ENCODE results near the gene KREMEN2.

KREMEN2 gene

GRCh38 chr16:2964475-2965336, 631 bp downstream of the KREMEN2 start:
- DNase-seq: no peak

- no peak for DNase-seq
Measured at GRCh38 chr16:2966043-2966807, 2.1 kb downstream of the KREMEN2 start.

DNA sequence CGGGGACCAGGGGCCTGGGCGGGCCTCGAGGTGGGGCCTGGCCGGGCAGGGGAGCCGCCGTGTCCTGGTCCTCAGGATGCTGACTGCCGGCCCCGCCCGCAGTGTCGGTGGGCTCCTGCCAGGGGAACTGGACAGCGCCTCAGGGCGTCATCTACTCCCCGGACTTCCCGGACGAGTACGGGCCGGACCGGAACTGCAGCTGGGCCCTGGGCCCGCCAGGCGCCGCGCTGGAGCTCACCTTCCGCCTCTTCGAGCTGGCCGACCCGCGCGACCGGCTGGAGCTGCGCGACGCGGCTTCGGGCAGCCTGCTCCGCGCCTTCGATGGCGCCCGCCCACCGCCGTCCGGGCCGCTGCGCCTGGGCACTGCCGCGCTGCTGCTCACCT, 2.7 kb downstream of the KREMEN2 start:
- DNase-seq: no peak

GRCh38 chr16:2967211-2967631, 3.1 kb downstream of the KREMEN2 start:
- no peak for DNase-seq

GRCh38 chr16:2967721-2968161, 3.7 kb downstream of the KREMEN2 start:
- no peak for DNase-seq

GRCh38 chr16:2968368-2968737, 4.3 kb downstream of the KREMEN2 start:
- no peak for DNase-seq

DNA sequence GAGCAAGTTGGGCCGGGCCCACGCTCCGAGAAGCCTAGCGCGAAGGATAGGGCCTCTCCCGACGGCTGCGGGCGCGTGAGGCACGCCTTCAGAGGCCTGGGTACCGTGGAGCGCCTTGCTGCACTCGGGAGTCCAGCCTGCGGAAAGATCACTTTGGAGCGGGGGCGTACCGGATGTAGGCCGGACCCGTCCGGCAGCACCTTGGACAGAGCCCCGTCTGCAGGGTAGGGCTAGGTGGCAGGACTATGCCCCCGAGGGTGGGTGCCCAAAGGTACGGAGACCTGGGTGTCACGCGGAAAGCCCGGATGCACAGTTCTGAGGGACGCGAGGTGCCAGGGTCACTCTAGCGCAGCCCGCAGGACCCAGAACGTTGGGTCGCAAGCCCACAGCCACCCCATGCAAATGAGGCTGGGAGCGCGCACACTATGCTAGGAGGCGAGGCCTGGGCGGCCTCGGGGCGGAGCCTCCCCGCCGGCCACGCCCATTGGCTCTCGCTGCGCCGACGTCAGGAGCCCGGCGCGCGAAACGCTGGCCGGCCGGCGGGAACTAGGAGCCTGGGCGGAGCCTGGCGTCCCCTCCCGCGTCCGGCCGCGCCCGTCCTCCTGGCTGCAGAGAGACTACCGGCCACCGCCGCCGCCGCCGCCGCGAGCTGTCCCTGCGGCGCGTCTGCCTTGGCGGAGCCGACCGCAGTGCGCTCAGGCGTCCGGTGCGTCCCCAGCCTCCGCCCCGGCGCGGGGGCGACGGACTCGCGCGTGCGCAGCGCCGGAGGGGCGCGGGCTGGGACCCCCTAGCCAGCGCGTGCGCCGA, 4.9 kb downstream of the KREMEN2 start, which contains the start of gene PAQR4:
PAQR4 (plus strand) TSS at position 611 of the 807 bp plus-strand sequence. CDS start 327 bp downstream, outside the sequence.
- DNase-seq: peak in 13 of 14 donors; percentile 17 to 89 (median 72)

- peak in 12 of 14 donors; percentile 26 to 81 (median 50) for DNase-seq
Measured at GRCh38 chr16:2969545-2970521, 5.8 kb downstream of the KREMEN2 start.

- DNase-seq: peak in 1 of 14 donors; percentile 20
Measured at GRCh38 chr16:2970563-2970962, 6.5 kb downstream of the KREMEN2 start.

DNA sequence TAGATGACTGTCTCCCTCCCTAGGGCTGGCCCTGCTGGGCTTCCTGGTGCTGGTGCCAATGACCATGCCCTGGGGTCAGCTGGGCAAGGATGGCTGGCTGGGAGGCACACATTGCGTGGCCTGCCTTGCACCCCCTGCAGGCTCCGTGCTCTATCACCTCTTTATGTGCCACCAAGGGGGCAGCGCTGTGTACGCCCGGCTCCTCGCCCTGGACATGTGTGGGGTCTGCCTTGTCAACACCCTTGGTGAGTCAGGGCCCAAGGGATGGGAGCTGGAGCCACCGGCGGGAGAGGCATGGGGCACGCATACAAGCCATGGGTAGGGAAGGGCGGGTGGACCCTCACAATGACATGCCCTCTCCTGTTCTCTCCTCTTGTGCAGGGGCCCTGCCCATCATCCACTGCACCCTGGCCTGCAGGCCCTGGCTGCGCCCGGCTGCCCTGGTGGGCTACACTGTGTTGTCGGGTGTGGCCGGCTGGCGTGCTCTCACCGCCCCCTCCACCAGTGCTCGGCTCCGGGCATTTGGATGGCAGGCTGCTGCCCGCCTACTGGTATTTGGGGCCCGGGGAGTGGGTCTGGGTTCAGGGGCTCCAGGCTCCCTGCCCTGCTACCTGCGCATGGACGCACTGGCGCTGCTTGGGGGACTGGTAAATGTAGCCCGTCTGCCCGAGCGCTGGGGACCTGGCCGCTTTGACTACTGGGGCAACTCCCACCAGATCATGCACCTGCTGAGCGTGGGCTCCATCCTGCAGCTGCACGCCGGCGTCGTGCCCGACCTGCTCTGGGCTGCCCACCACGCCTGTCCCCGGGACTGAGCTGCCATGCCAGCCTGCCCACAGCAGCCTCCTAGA, 7.3 kb downstream of the KREMEN2 start:
- no peak for DNase-seq

- DNase-seq: peak in 3 of 14 donors; percentile 15 to 24 (median 16)
Measured at GRCh38 chr16:2971985-2972784, 8.1 kb downstream of the KREMEN2 start.

DNA sequence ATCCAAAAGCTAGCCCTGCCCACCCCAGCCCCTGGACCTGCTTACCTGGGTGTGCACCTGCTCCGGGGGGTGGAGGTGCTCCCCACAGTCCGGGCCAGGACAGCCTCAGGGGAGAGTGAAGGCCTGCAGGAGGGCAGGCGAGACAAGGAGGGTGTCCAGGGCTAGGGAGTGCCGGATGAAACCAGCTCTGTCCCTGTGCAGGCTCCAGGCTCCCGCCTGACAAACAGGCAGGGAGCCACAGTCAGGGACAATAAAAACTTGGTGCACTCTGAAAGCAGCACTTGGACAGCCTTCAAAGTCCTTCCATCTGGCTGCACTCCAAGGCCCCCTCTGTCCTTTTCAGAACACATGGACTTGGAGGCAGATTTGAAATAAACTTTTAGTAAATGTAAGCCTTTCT, 9.0 kb downstream of the KREMEN2 start:
- DNase-seq: peak in 10 of 14 donors; percentile 15 to 69 (median 40)

DNA sequence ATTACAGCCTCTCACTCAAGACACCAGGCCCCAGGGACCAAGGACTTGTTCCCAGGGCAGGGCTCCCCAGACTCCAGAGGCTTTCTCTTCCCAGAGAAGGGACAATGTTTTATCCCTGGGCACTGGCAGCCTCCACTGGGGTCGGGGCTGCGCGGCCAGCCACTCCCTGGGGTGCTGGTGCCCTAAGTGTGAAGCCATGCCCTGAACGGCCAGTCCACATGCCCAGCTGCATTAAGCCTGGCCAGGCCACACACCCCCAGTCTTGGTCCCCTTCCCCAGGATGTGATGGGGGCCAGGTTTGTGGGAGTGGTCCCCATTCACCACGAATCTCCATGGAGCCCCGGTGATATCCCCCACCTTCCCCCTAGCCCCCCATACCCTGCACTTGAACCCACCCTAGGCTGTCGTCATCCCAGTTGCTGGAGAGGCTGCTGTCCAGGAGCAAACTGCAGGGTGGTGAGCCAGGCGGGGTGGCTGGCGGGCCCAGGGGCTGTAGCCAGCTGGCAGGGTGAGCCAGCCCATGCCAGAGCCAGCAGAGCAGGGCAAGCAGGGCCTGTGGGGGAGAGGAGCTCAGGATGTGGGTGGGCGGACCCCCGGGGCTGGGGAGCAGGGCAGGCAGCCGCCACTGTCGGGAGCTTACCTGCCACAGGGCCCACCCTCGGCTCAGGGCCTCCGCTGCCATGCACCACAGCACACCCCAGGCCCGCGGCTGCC, 9.7 kb downstream of the KREMEN2 start:
- DNase-seq: peak in 6 of 14 donors; percentile 20 to 54 (median 35)

DNA sequence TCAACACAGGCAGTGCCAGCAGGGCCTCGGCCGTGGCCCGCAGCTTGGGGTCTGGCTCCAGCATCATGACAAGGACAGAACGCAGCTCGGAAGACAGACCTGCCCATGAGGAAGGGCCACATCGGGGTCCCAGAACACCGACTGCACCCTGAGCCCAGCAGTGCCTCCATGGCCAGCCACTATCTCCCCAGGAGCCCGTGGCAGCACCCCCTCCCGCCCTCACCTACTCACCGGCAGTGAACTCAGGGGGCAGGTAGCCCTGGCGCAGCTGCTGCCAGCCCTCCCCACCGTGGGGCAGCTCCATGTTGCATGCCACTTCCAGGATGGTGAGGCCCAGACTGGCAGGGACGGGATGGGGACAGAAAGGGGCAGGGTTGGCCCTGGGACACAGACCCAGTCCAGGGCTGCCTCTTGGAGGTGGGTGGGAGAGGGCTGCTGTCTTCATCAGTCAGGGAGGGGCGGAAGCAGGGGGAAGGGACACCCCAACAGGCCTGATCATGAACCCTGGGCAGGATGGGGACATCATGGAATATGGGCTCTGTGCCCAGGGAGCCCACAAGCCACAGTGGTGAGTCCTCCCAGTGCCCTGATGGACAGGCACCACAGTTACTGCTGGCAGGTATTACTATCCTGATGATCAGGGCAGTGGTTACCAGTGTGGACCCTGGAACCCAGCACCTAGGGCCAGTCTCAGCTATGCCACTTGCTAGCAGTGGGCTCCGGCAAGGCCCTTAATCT, 10.4 kb downstream of the KREMEN2 start:
- DNase-seq: no peak

GRCh38 chr16:2975161-2975795, 11.2 kb downstream of the KREMEN2 start:
- DNase-seq: no peak

GRCh38 chr16:2976201-2976600, 12.1 kb downstream of the KREMEN2 start:
- DNase-seq: peak in 4 of 14 donors; percentile 5 to 64 (median 12)

GRCh38 chr16:2976673-2977072, 12.6 kb downstream of the KREMEN2 start:
- no peak for DNase-seq

All from C1 segment of cervical spinal cord (tissue), 14 donors.